ENCODE data around the gene KHK.

Gene KHK

DNA sequence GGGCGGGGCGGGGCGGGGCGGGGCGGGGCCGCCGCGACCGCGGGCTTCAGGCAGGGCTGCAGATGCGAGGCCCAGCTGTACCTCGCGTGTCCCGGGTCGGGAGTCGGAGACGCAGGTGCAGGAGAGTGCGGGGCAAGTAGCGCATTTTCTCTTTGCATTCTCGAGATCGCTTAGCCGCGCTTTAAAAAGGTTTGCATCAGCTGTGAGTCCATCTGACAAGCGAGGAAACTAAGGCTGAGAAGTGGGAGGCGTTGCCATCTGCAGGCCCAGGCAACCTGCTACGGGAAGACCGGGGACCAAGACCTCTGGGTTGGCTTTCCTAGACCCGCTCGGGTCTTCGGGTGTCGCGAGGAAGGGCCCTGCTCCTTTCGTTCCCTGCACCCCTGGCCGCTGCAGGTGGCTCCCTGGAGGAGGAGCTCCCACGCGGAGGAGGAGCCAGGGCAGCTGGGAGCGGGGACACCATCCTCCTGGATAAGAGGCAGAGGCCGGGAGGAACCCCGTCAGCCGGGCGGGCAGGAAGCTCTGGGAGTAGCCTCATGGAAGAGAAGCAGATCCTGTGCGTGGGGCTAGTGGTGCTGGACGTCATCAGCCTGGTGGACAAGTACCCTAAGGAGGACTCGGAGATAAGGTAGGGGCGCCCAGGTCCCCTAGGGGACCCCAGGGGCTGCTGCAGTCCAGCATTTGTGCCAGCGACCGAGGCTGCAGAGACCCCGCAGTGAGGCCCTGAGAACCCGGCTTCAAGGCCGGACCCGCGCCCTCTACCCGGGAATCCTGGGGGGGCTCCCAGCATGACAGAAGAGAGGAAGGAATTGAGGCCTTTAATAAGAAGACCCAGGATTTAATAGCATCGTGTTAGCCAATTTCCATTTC is at the start of gene KHK:
Gene KHK, plus strand, starts transcription at position 49 of the 870 bp plus-strand sequence. Its CDS starts 488 bp downstream, at position 537.
- TF ChIP-seq, protein P1, sequence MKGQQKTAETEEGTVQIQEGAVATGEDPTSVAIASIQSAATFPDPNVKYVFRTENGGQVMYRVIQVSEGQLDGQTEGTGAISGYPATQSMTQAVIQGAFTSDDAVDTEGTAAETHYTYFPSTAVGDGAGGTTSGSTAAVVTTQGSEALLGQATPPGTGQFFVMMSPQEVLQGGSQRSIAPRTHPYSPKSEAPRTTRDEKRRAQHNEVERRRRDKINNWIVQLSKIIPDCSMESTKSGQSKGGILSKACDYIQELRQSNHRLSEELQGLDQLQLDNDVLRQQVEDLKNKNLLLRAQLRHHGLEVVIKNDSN (IDR thresholded peaks at IDR 0.05): no peak
- TF ChIP-seq, protein P2, sequence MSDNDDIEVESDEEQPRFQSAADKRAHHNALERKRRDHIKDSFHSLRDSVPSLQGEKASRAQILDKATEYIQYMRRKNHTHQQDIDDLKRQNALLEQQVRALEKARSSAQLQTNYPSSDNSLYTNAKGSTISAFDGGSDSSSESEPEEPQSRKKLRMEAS (IDR thresholded peaks at IDR 0.05): peak; percentile 53; the same call in 1 of the 2 replicates
- TF ChIP-seq CEBPB (IDR thresholded peaks at IDR 0.05) (no peak), TAF1 (IDR thresholded peaks at IDR 0.05; ENCODE audit: low read depth) (peak; percentile 5; the same call in 1 of the 2 replicates)

DNA sequence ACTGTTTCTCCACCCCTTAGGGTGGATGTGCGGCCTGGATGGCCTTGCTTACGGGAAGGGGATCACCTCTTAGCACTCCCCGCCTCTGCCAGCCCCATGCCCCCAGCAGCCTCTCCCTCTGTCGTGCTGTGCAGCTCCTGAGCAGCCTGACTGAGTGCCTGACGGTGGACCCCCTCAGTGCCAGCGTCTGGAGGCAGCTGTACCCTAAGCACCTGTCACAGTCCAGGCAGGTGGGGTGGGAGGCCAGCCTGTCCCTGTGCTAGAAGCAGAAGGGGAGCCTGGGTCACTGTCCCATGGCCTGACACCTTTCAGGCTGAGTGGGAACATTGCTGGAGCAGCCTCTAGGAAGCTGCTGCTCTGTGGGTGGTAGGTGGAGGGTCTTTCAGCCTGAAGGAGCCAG is 48.6 kb upstream of the KHK start:
- TF ChIP-seq TCF12 (IDR thresholded peaks at IDR 0.05; ENCODE audit: low read depth) (no peak), EGR1 (IDR thresholded peaks at IDR 0.05) (no peak), TAF1 (IDR thresholded peaks at IDR 0.05; ENCODE audit: low read depth) (no peak), CEBPB (IDR thresholded peaks at IDR 0.05) (no peak), ZBTB7A (IDR thresholded peaks at IDR 0.05; ENCODE audit: low read depth) (no peak), RAD21 (IDR thresholded peaks at IDR 0.05; ENCODE audit: low read depth) (no peak)
- TF ChIP-seq, protein P1 (IDR thresholded peaks at IDR 0.05): no peak

DNA sequence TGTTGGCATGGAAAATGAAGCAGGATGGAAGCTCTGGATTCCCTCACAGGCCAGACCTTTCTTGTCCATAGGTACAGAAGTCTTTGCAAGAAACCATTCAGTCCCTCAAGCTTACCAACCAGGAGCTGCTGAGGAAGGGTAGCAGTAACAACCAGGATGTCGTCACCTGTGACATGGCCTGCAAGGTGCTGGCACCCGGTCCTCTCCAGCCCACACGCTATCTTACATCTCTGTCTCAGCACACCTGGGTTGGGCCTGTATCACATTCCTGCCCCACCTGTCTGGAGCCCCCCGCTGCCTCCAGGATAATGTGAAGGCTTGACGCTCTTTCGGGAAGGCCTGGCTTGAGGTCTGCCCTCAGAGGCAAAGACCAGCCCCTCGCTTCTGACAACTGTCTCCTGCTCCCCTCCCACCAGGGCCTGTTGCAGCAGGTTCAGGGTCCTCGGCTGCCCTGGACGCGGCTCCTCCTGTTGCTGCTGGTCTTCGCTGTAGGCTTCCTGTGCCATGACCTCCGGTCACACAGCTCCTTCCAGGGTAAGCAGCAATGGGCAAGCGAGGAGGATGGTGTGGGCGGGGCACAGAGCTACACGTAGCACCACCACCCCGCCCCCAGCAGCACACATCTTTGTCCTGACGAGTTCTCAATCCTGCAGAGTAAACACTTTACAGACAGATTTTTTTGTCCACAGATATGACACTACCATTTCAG is 47.8 kb upstream of the KHK start:
- no peak for TF ChIP-seq YY1 (IDR thresholded peaks at IDR 0.05; ENCODE audit: low read depth)
- no peak for TF ChIP-seq CEBPB (IDR thresholded peaks at IDR 0.05)
- TF ChIP-seq NFIC (IDR thresholded peaks at IDR 0.05): no peak
- TF ChIP-seq ZBTB7A (IDR thresholded peaks at IDR 0.05; ENCODE audit: low read depth): no peak
- TF ChIP-seq, protein P1 (IDR thresholded peaks at IDR 0.05): no peak
- no peak for TF ChIP-seq EGR1 (IDR thresholded peaks at IDR 0.05)
- TF ChIP-seq FOXM1 (IDR thresholded peaks at IDR 0.05; ENCODE audit: borderline replicate concordance, low read depth): no peak
- no peak for TF ChIP-seq EP300 (IDR thresholded peaks at IDR 0.05; ENCODE audit: borderline replicate concordance)
- TF ChIP-seq, protein P2 (IDR thresholded peaks at IDR 0.05): no peak
- TF ChIP-seq TAF1 (IDR thresholded peaks at IDR 0.05; ENCODE audit: low read depth): no peak
- no peak for TF ChIP-seq TCF12 (IDR thresholded peaks at IDR 0.05; ENCODE audit: low read depth)
- no peak for TF ChIP-seq TEAD4 (IDR thresholded peaks at IDR 0.05)
- no peak for TF ChIP-seq CREB1 (IDR thresholded peaks at IDR 0.05; ENCODE audit: low read depth)
- TF ChIP-seq RAD21 (IDR thresholded peaks at IDR 0.05; ENCODE audit: low read depth): no peak
- TF ChIP-seq, protein P3, sequence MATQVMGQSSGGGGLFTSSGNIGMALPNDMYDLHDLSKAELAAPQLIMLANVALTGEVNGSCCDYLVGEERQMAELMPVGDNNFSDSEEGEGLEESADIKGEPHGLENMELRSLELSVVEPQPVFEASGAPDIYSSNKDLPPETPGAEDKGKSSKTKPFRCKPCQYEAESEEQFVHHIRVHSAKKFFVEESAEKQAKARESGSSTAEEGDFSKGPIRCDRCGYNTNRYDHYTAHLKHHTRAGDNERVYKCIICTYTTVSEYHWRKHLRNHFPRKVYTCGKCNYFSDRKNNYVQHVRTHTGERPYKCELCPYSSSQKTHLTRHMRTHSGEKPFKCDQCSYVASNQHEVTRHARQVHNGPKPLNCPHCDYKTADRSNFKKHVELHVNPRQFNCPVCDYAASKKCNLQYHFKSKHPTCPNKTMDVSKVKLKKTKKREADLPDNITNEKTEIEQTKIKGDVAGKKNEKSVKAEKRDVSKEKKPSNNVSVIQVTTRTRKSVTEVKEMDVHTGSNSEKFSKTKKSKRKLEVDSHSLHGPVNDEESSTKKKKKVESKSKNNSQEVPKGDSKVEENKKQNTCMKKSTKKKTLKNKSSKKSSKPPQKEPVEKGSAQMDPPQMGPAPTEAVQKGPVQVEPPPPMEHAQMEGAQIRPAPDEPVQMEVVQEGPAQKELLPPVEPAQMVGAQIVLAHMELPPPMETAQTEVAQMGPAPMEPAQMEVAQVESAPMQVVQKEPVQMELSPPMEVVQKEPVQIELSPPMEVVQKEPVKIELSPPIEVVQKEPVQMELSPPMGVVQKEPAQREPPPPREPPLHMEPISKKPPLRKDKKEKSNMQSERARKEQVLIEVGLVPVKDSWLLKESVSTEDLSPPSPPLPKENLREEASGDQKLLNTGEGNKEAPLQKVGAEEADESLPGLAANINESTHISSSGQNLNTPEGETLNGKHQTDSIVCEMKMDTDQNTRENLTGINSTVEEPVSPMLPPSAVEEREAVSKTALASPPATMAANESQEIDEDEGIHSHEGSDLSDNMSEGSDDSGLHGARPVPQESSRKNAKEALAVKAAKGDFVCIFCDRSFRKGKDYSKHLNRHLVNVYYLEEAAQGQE (IDR thresholded peaks at IDR 0.05; ENCODE audit: low read depth): no peak

DNA sequence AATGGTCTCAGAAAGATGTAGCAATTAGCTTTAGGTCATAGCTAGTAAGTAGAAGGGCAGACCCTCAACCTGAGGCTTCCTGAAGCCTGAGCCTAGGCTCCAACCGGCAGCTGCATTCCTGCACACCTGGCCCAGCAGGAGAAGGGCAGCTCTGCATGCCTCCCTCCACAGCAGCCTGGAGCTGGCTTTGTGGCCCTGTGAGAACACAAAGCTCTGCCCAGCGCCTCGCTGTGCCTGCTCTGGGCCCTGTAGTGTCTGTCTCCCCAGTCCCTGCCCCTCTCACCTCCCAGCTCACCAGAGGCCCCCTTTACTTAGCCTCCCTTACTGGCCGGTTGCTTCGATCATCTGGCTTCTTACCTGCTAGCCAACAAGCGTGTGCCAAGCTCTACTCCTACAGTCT is 47.1 kb upstream of the KHK start:
- TF ChIP-seq TEAD4 (IDR thresholded peaks at IDR 0.05) (no peak), EP300 (IDR thresholded peaks at IDR 0.05; ENCODE audit: borderline replicate concordance) (no peak), CEBPB (IDR thresholded peaks at IDR 0.05) (no peak), NFIC (IDR thresholded peaks at IDR 0.05) (no peak), EGR1 (IDR thresholded peaks at IDR 0.05) (no peak), RAD21 (IDR thresholded peaks at IDR 0.05; ENCODE audit: low read depth) (no peak), TAF1 (IDR thresholded peaks at IDR 0.05; ENCODE audit: low read depth) (no peak), CREB1 (IDR thresholded peaks at IDR 0.05; ENCODE audit: low read depth) (no peak), TCF12 (IDR thresholded peaks at IDR 0.05; ENCODE audit: low read depth) (no peak), FOXM1 (IDR thresholded peaks at IDR 0.05; ENCODE audit: borderline replicate concordance, low read depth) (no peak), YY1 (IDR thresholded peaks at IDR 0.05; ENCODE audit: low read depth) (no peak), ZBTB7A (IDR thresholded peaks at IDR 0.05; ENCODE audit: low read depth) (no peak)
- TF ChIP-seq, protein P2 (IDR thresholded peaks at IDR 0.05): no peak
- TF ChIP-seq, protein P1 (IDR thresholded peaks at IDR 0.05): no peak
- TF ChIP-seq, protein P3 (IDR thresholded peaks at IDR 0.05; ENCODE audit: low read depth): no peak
